HepG2 (cell line): ENCODE results near the gene AADACL4. TPM values are rescaled to one million over a fixed set of nuclear protein-coding genes. Genes with fewer than 3 reads are reported as not detected.
A peak's percentile ranks its signal among the peaks of the same experiment; 100 is the strongest.

Experiments used
- ATAC-seq: fragments of 200-7000 bp; cut with Tn5 transposase; 3 replicates; pipeline ENCODE4 v1.9.1; 2020; ENCODE audit warnings: mild to moderate bottlenecking, moderate library complexity
- BruUV-seq: library from RNA; stranded (reverse); fragments of 400-500 nt; replicated peaks from 2 replicates; lab custom pipeline; 2021; lab: Mats Ljungman, UMichigan
- CTCF ChIA-PET: fragments of 300-600 bp; formaldehyde crosslinking; extraction: SDS; loops from one replicate; lab custom pipeline; 2021; ENCODE audit warnings: low total read pairs, inconsistent platforms, low intra/inter-chr PET ratio; lab: Yijun Ruan, JAX
- POLR2A ChIA-PET: fragments of 350-600 bp; sonication (Branson Sonifier 250); formaldehyde crosslinking; loops from one replicate; lab custom pipeline; 2020; ENCODE audit warnings: antibody characterized with exemption, inconsistent platforms; lab: Yijun Ruan, JAX
- DNase-seq: peaks from one replicate; pipeline ENCODE4 v3.0.0-alpha.2; 2015; ENCODE audit warnings: low spot score
- FAIRE-seq: peaks from 3 replicates; lab custom pipeline; 2011; peaks lifted over from hg19 to GRCh38; lab: Jason Lieb, UNC
- H2AFZ ChIP-seq: one replicate; pipeline ENCODE4 v1.6.1; 2011; ENCODE audit warnings: low read length, inconsistent platforms
- H3K27ac ChIP-seq: fragments of 300-600 bp; 3 replicates; pipeline ENCODE4 v1.8.0; 2011; ENCODE audit warnings: mixed run types, mild to moderate bottlenecking, mixed read lengths, low read length, inconsistent platforms; ENCODE audit not compliant: insufficient read depth; ENCODE audit errors: extremely low read length
- H3K27me3 ChIP-seq, 2 experiments: fragments of 200-600 bp in 1 of 2; 2 replicates in 1 of 2; 3 replicates in 1 of 2; pipeline versions ENCODE4 v1.6.0 to v1.8.0; 2011; ENCODE audit warnings: low read length in 2 of 2, mild to moderate bottlenecking in 2 of 2, moderate library complexity in 2 of 2, inconsistent platforms in 1 of 2; ENCODE audit not compliant: insufficient read depth in 2 of 2, control insufficient read depth in 1 of 2
- H3K36me3 ChIP-seq, 2 experiments: fragments of 200-600 bp in 1 of 2; replicated peaks in 1 of 2; 2 replicates in 1 of 2; 3 replicates in 1 of 2; pipeline versions ENCODE4 v1.5.1 to v1.8.0; 2011; ENCODE audit warnings: low read length in 2 of 2, inconsistent platforms in 1 of 2; ENCODE audit not compliant: insufficient read depth in 2 of 2, control insufficient read depth in 1 of 2
- H3K4me1 ChIP-seq: 2 replicates; pipeline ENCODE4 v1.5.1; 2012; ENCODE audit warnings: low read length, inconsistent platforms; ENCODE audit not compliant: insufficient read depth
- H3K4me2 ChIP-seq: 2 replicates; pipeline ENCODE4 v1.6.0; 2011; ENCODE audit warnings: low read depth, low read length, inconsistent platforms
- H3K4me3 ChIP-seq, 3 experiments: fragments of 200-600 bp in 1 of 3; sonication (generic), shearing (Covaris generic) in 1 of 3; replicated peaks in 1 of 3; 2 replicates each; pipeline ENCODE4 v1.5.1; 2011 to 2016; ENCODE audit warnings: low read length in 3 of 3, inconsistent platforms in 2 of 3, low read depth in 2 of 3, mild to moderate bottlenecking in 2 of 3, control low read depth in 1 of 3, mixed read lengths in 1 of 3; ENCODE audit not compliant: insufficient read depth in 1 of 3
- H3K79me2 ChIP-seq: one replicate; pipeline ENCODE4 v1.6.1; 2011; ENCODE audit warnings: low read length, inconsistent platforms; ENCODE audit not compliant: insufficient read depth
- H3K9ac ChIP-seq: 2 replicates; pipeline ENCODE4 v1.6.0; 2011; ENCODE audit warnings: mild to moderate bottlenecking, low read depth, low read length, inconsistent platforms; ENCODE audit not compliant: insufficient read depth
- H3K9me3 ChIP-seq: 2 replicates; pipeline ENCODE4 v1.5.1; 2012; ENCODE audit warnings: mild to moderate bottlenecking, low read length
- H4K20me1 ChIP-seq: 2 replicates; pipeline ENCODE4 v1.6.0; 2011; ENCODE audit warnings: inconsistent platforms, mild to moderate bottlenecking, low read length, moderate library complexity; ENCODE audit not compliant: insufficient read depth
- AGO2 ChIP-seq: fragments of 200-400 bp; formaldehyde crosslinking; optimal IDR thresholded peaks from 2 replicates; pipeline ENCODE3; 2017; ENCODE audit warnings: mild to moderate bottlenecking, low read depth, low read length, moderate library complexity
- GRHL1 ChIP-seq: sonication (generic); formaldehyde crosslinking; conservative IDR thresholded peaks from 2 replicates; pipeline ENCODE4 v1.8.0; 2022; ENCODE audit warnings: missing genetic modification reagents
- HMG20A ChIP-seq: IDR thresholded peaks from 2 replicates; pipeline ENCODE4 v1.6.1; 2016; ENCODE audit warnings: borderline replicate concordance
- HMGXB3 ChIP-seq: sonication (generic); formaldehyde crosslinking; IDR thresholded peaks from 2 replicates; pipeline ENCODE4 v1.4.0; 2020; ENCODE audit warnings: missing genetic modification reagents, borderline replicate concordance
- HOXA5 ChIP-seq: sonication (generic); formaldehyde crosslinking; IDR thresholded peaks from 2 replicates; pipeline ENCODE4 v1.4.0; 2020; ENCODE audit warnings: missing genetic modification reagents
- KAT2B ChIP-seq: fragments of 150-350 bp; IDR thresholded peaks from 2 replicates; pipeline ENCODE4 v1.6.1; 2014; ENCODE audit warnings: low read depth, low read length, borderline replicate concordance
- KDM1A ChIP-seq: IDR thresholded peaks from 2 replicates; pipeline ENCODE4 v1.6.1; 2016; ENCODE audit warnings: missing compliant biosample characterization
- MAF1 ChIP-seq: sonication (generic); formaldehyde crosslinking; IDR thresholded peaks from 2 replicates; pipeline ENCODE4 v1.5.0; 2020; ENCODE audit warnings: missing genetic modification reagents, borderline replicate concordance
- NFRKB ChIP-seq: fragments of 450-650 bp; IDR thresholded peaks from 2 replicates; pipeline ENCODE4 v1.6.1; 2017
- PCBP1 ChIP-seq: fragments of 200-400 bp; formaldehyde crosslinking; IDR thresholded peaks from 2 replicates; pipeline ENCODE4 v1.6.1; 2017; ENCODE audit warnings: mild to moderate bottlenecking, low read depth, low read length, borderline replicate concordance
- RFX1 ChIP-seq: fragments of 450-650 bp; IDR thresholded peaks from 2 replicates; pipeline ENCODE4 v1.6.1; 2017
- SNAPC5 ChIP-seq: sonication (generic); formaldehyde crosslinking; IDR thresholded peaks from 2 replicates; pipeline ENCODE4 v1.8.1; 2023; ENCODE audit warnings: mild to moderate bottlenecking, missing genetic modification reagents, borderline replicate concordance
- SP5 ChIP-seq: IDR thresholded peaks from 2 replicates; pipeline ENCODE4 v1.6.1; 2016; ENCODE audit warnings: low read depth, borderline replicate concordance
- TEF ChIP-seq: sonication (generic); formaldehyde crosslinking; IDR thresholded peaks from 2 replicates; pipeline ENCODE4 v1.5.0; 2020; ENCODE audit warnings: missing genetic modification reagents
- ZBTB26 ChIP-seq: IDR thresholded peaks from 2 replicates; pipeline ENCODE4 v1.6.1; 2016; ENCODE audit warnings: missing compliant biosample characterization, missing genetic modification reagents, borderline replicate concordance
- ZNF251 ChIP-seq: sonication (generic); formaldehyde crosslinking; IDR thresholded peaks from 2 replicates; pipeline ENCODE4 v1.9.0; 2021; ENCODE audit warnings: mild to moderate bottlenecking, missing genetic modification reagents
- WGBS: methylation state at CpG from one replicate; pipeline ENCODE4 v1.1.6; 2017; ENCODE audit warnings: low lambda C conversion rate; 5-methylcytosine and 5-hydroxymethylcytosine counted together
- in situ Hi-C: cut with HindIII; loops from 2 replicates; pipeline ENCODE4 v1.10.0; 2017; ENCODE audit warnings: low pct_unique_long_range_greater_than_20kb; ENCODE audit not compliant: extremely low pct_ligation_motif_present
- intact Hi-C: fragments of 100-400 bp; cut with micrococcal nuclease; formaldehyde crosslinking; loops from one replicate; pipeline ENCODE4 v1.10.0; 2022; ENCODE audit not compliant: unreplicated experiment
- polyA plus RNA-seq, 8 experiments: library from polyadenylated mRNA; depleted of rRNA in 3 of 8; stranded (reverse) in 7 of 8; unstranded in 1 of 8; fragments of >200 nt; fragmentation: Illumina TruSeq in 4 of 8; extraction: Trizol in 4 of 8; gene quantifications; 2 replicates each; pipeline versions ENCODE4 v1.2.1 to v1.2.3, GENCODE V29; 2011 to 2016; ENCODE audit warnings: low read depth in 4 of 8, missing spikeins in 1 of 8, mixed read lengths in 1 of 8; ENCODE audit not compliant: insufficient read depth in 1 of 8
- total RNA-seq, 5 experiments: library from RNA; depleted of rRNA; stranded (reverse); fragments of >200 nt; fragmentation: Illumina TruSeq; extraction: Trizol; gene quantifications; 2 replicates each; pipeline ENCODE4 v1.2.3, GENCODE V29; 2016; ENCODE audit warnings: low read depth in 1 of 5

The AADACL4 gene
- total and polyA plus RNA-seq, 2 of the 13 experiments (the other 11 are each of a cell fraction or from before 2014, with no cell fraction given), result not detected

- H3K4me2 ChIP-seq, result peak overlapping the region; percentile 87
- peaks cover 60% of the 10 kb centered on the region for H3K4me1 ChIP-seq
- POLR2A ChIA-PET, result interaction anchor here (0.7 to 10.1 kb wide), 25 partner anchors 15 to 1349 kb away, joined by 3 to 357 read pairs (median 7); no protein-coding TSS in a partner anchor
- peaks cover 14% of the 10 kb centered on the region for H4K20me1 ChIP-seq
- DNase-seq, result no peak
- no peak overlapping the region for H2AFZ ChIP-seq
- TSS peak; percentile 79 for BruUV-seq
- ATAC-seq, result no peak
- H3K9me3 ChIP-seq, result no peaks in the 10 kb centered on the region
- peak overlapping the region; percentile 94 for H3K27ac ChIP-seq
- peak overlapping the region; percentile 91 to 97 (median 94) for H3K4me3 ChIP-seq
- peaks cover 61% of the 10 kb centered on the region for H3K79me2 ChIP-seq
- intact Hi-C loops (loop anchor here (1.0 to 5.0 kb wide), 2 partner anchors 13 to 140 kb away; no protein-coding TSS in a partner anchor), in situ Hi-C loops (loop anchor here (5.0 kb wide), 2 partner anchors 65 to 90 kb away; no protein-coding TSS in a partner anchor)
- 0% methylated on average over 17 of the region's 53 CpGs for WGBS
- CTCF ChIA-PET, result no interaction called here
- H3K27me3 ChIP-seq, result peaks cover 0 to 3% of the 10 kb centered on the region in 2 experiments; a peak in 1 of 5 replicates
- no peak for FAIRE-seq
- H3K36me3 ChIP-seq, result peaks cover 8 to 20% of the 10 kb centered on the region in 2 experiments; a peak in 4 of 5 replicates
- peak overlapping the region; percentile 97 for H3K9ac ChIP-seq
- TF ChIP-seq KAT2B, result no peak
- no peak for TF ChIP-seq RFX1
- TF ChIP-seq AGO2, result peak; percentile 100
- 0 out of 2 replicates have a peak, but pooled peaks have one; percentile 12 for TF ChIP-seq KDM1A (CRISPR knock-in tag)
- no peak for TF ChIP-seq HMG20A
- TF ChIP-seq ZBTB26, result no peak
- no peak for TF ChIP-seq SP5 (CRISPR knock-in tag)
- no peak for TF ChIP-seq NFRKB
- TF ChIP-seq HMGXB3 (CRISPR knock-in tag), result no peak
- no peak for TF ChIP-seq TEF (CRISPR knock-in tag)
- TF ChIP-seq SNAPC5 (CRISPR knock-in tag), result no peak
- TF ChIP-seq ZNF251 (CRISPR knock-in tag), result no peak
- TF ChIP-seq GRHL1 (CRISPR knock-in tag), result no peak
- peak; percentile 11; the same call in 1 of the 2 replicates for TF ChIP-seq PCBP1
- TF ChIP-seq MAF1 (CRISPR knock-in tag), result 0 out of 2 replicates have a peak, but pooled peaks have one; percentile 21
- TF ChIP-seq HOXA5 (CRISPR knock-in tag), result peak; percentile 31; the same call in 1 of the 2 replicates
These were observed 27.0 kb upstream of the AADACL4 start for GRCh38 chr1:12616709-12617373.
